ENCODE data around the gene PPP1R3E. TPM values are rescaled to one million over a fixed set of nuclear protein-coding genes. Genes with fewer than 3 reads are reported as not detected.

The PPP1R3E gene
- total and polyA plus RNA-seq, 2 of the 13 experiments (the other 11 are each of a cell fraction or from before 2014, with no cell fraction given) = 16.5 to 26.5 TPM

DNA sequence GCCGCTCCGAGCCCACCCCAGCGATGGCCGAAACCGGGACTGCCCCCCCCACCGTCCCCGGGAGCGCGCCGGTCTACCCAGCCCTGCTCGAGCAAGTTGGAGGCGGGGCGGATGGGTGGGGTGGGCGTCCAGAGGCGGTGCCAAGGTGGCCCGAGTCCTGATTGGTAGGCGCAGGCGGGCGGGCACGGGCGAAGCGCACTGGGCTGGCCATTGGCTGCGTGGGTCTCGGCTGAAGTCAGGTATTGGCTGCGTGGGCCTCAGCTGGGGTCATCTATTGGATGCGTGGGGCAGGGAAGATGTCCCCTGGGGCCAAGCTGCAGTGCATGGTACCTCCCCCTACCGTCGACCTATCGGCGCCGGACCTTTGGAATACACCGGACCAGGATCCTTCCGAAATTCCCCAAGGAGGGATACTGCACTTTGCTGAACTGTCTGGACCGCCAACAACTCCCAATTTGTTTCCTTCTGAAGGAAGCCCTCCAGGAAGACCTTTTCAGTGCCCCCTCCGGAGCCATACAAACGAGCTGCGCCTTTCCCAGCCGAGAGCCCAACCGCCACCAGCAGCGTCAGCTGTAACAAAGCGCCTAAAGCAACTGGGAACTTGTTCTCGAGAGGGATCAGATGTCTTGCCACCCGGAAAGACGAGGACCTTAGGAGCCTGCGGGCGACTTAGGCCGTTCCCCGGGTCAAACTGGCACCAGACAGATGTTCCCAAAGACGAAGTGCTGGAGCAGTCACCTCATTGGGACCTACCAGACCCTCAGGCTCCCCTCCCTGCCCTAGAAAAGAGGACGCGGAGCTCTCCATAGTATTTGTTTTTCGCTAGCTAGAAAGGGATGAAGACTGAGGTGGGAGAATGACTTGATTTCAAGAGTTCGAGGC lies 16.4 kb downstream of the PPP1R3E start, which contains the start of gene HOMEZ (continued):
- TF ChIP-seq, protein P1, sequence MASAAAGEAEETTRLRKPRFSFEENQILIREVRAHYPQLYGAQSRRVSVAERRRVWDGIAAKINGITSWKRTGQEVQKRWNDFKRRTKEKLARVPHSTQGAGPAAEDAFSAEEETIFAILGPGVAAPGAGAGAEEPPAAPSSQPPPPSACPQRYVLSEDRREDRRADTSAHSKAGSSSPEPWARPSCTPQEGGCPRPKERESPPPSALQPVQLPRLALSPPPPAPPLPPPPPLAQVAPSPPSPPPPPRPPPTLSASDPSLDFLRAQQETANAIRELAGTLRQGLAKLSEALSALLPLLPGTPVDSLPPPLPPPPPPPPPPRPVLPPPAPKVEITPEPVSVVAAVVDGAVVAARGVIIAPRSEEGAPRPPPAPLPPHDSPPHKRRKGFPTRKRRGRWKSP (CRISPR knock-in tag; IDR thresholded peaks at IDR 0.05) = peak; percentile 84
- peak; percentile 85; the same call in 1 of the 2 replicates for TF ChIP-seq ZNF350 (CRISPR knock-in tag; IDR thresholded peaks at IDR 0.05; ENCODE audit: borderline replicate concordance, low read depth)
- no peak; the same call in 1 of the 2 replicates for TF ChIP-seq ZNF670 (CRISPR knock-in tag; IDR thresholded peaks at IDR 0.05; ENCODE audit: borderline replicate concordance)
- TF ChIP-seq TRAFD1 (CRISPR knock-in tag; IDR thresholded peaks at IDR 0.05; ENCODE audit: borderline replicate concordance) = no peak; the same call in 1 of the 2 replicates
- TF ChIP-seq ZNF652 (CRISPR knock-in tag; IDR thresholded peaks at IDR 0.05; ENCODE audit: borderline replicate concordance, low read depth) = no peak; the same call in 1 of the 2 replicates
- TF ChIP-seq, protein P2, sequence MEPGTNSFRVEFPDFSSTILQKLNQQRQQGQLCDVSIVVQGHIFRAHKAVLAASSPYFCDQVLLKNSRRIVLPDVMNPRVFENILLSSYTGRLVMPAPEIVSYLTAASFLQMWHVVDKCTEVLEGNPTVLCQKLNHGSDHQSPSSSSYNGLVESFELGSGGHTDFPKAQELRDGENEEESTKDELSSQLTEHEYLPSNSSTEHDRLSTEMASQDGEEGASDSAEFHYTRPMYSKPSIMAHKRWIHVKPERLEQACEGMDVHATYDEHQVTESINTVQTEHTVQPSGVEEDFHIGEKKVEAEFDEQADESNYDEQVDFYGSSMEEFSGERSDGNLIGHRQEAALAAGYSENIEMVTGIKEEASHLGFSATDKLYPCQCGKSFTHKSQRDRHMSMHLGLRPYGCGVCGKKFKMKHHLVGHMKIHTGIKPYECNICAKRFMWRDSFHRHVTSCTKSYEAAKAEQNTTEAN (CRISPR knock-in tag; conservative IDR thresholded peaks at IDR 0.05) = peak; percentile 12; the same call in 1 of the 2 replicates
- TF ChIP-seq DNMT1 (CRISPR knock-in tag; IDR thresholded peaks at IDR 0.05) = no peak; the same call in 1 of the 2 replicates
- 0 out of 2 replicates have a peak, but pooled peaks have one; percentile 69 for TF ChIP-seq FIP1L1 (IDR thresholded peaks at IDR 0.05; ENCODE audit: borderline replicate concordance, insufficient read depth, low read depth, low read length)
- TF ChIP-seq SRSF4 (IDR thresholded peaks at IDR 0.05; ENCODE audit: low read depth, low read length, poor library complexity, severe bottlenecking) = no peak
- TF ChIP-seq FLYWCH1 (CRISPR knock-in tag; IDR thresholded peaks at IDR 0.05) = no peak
- peak; percentile 61; the same call in 1 of the 2 replicates for TF ChIP-seq PRDM15 (CRISPR knock-in tag; IDR thresholded peaks at IDR 0.05)
- peak; percentile 97 for TF ChIP-seq ZNF883 (CRISPR knock-in tag; IDR thresholded peaks at IDR 0.05; ENCODE audit: not compliant biosample characterization)
- peak; percentile 36 for TF ChIP-seq ZFP36 (IDR thresholded peaks at IDR 0.05; ENCODE audit: borderline replicate concordance, low read depth, low read length, partially characterized antibody)
- 0 out of 2 replicates have a peak, but pooled peaks have one; percentile 26 for TF ChIP-seq ZBTB4 (CRISPR knock-in tag; IDR thresholded peaks at IDR 0.05; ENCODE audit: borderline replicate concordance)
